HepG2 (cell line): ENCODE data around the gene PADI2. TPM values are rescaled to one million over a fixed set of nuclear protein-coding genes. Genes with fewer than 3 reads are reported as not detected.

Experiments
- ATAC-seq: fragments of 200-7000 bp; cut with Tn5 transposase; 3 replicates; pipeline ENCODE4 v1.9.1; 2020; ENCODE audit warnings: mild to moderate bottlenecking, moderate library complexity
- BruUV-seq: library from RNA; stranded (reverse); fragments of 400-500 nt; replicated peaks from 2 replicates; lab custom pipeline; 2021; lab: Mats Ljungman, UMichigan
- CTCF ChIA-PET: fragments of 300-600 bp; formaldehyde crosslinking; extraction: SDS; loops from one replicate; lab custom pipeline; 2021; ENCODE audit warnings: low total read pairs, inconsistent platforms, low intra/inter-chr PET ratio; lab: Yijun Ruan, JAX
- POLR2A ChIA-PET: fragments of 350-600 bp; sonication (Branson Sonifier 250); formaldehyde crosslinking; loops from one replicate; lab custom pipeline; 2020; ENCODE audit warnings: antibody characterized with exemption, inconsistent platforms; lab: Yijun Ruan, JAX
- DNase-seq: peaks from one replicate; pipeline ENCODE4 v3.0.0-alpha.2; 2015; ENCODE audit warnings: low spot score
- FAIRE-seq: peaks from 3 replicates; lab custom pipeline; 2011; peaks lifted over from hg19 to GRCh38; lab: Jason Lieb, UNC
- H2AFZ ChIP-seq: one replicate; pipeline ENCODE4 v1.6.1; 2011; ENCODE audit warnings: low read length, inconsistent platforms
- H3K27ac ChIP-seq: fragments of 300-600 bp; 3 replicates; pipeline ENCODE4 v1.8.0; 2011; ENCODE audit warnings: mixed run types, mild to moderate bottlenecking, mixed read lengths, low read length, inconsistent platforms; ENCODE audit not compliant: insufficient read depth; ENCODE audit errors: extremely low read length
- H3K27me3 ChIP-seq, 2 experiments: fragments of 200-600 bp in 1 of 2; 2 replicates in 1 of 2; 3 replicates in 1 of 2; pipeline versions ENCODE4 v1.6.0 to v1.8.0; 2011; ENCODE audit warnings: low read length in 2 of 2, mild to moderate bottlenecking in 2 of 2, moderate library complexity in 2 of 2, inconsistent platforms in 1 of 2; ENCODE audit not compliant: insufficient read depth in 2 of 2, control insufficient read depth in 1 of 2
- H3K36me3 ChIP-seq, 2 experiments: fragments of 200-600 bp in 1 of 2; replicated peaks in 1 of 2; 2 replicates in 1 of 2; 3 replicates in 1 of 2; pipeline versions ENCODE4 v1.5.1 to v1.8.0; 2011; ENCODE audit warnings: low read length in 2 of 2, inconsistent platforms in 1 of 2; ENCODE audit not compliant: insufficient read depth in 2 of 2, control insufficient read depth in 1 of 2
- H3K4me1 ChIP-seq: 2 replicates; pipeline ENCODE4 v1.5.1; 2012; ENCODE audit warnings: low read length, inconsistent platforms; ENCODE audit not compliant: insufficient read depth
- H3K4me2 ChIP-seq: 2 replicates; pipeline ENCODE4 v1.6.0; 2011; ENCODE audit warnings: low read depth, low read length, inconsistent platforms
- H3K4me3 ChIP-seq, 3 experiments: fragments of 200-600 bp in 1 of 3; sonication (generic), shearing (Covaris generic) in 1 of 3; replicated peaks in 1 of 3; 2 replicates each; pipeline ENCODE4 v1.5.1; 2011 to 2016; ENCODE audit warnings: low read length in 3 of 3, inconsistent platforms in 2 of 3, low read depth in 2 of 3, mild to moderate bottlenecking in 2 of 3, control low read depth in 1 of 3, mixed read lengths in 1 of 3; ENCODE audit not compliant: insufficient read depth in 1 of 3
- H3K79me2 ChIP-seq: one replicate; pipeline ENCODE4 v1.6.1; 2011; ENCODE audit warnings: low read length, inconsistent platforms; ENCODE audit not compliant: insufficient read depth
- H3K9ac ChIP-seq: 2 replicates; pipeline ENCODE4 v1.6.0; 2011; ENCODE audit warnings: mild to moderate bottlenecking, low read depth, low read length, inconsistent platforms; ENCODE audit not compliant: insufficient read depth
- H3K9me3 ChIP-seq: 2 replicates; pipeline ENCODE4 v1.5.1; 2012; ENCODE audit warnings: mild to moderate bottlenecking, low read length
- H4K20me1 ChIP-seq: 2 replicates; pipeline ENCODE4 v1.6.0; 2011; ENCODE audit warnings: inconsistent platforms, mild to moderate bottlenecking, low read length, moderate library complexity; ENCODE audit not compliant: insufficient read depth
- AGO1 ChIP-seq: fragments of 200-400 bp; formaldehyde crosslinking; IDR thresholded peaks from 2 replicates; pipeline ENCODE4 v1.6.1; 2017; ENCODE audit warnings: mild to moderate bottlenecking, low read depth, low read length, moderate library complexity; ENCODE audit not compliant: poor library complexity, severe bottlenecking
- ARNTL ChIP-seq: sonication (generic); formaldehyde crosslinking; IDR thresholded peaks from 2 replicates; pipeline ENCODE4 v1.4.0; 2020; ENCODE audit warnings: mild to moderate bottlenecking, missing genetic modification reagents
- CAMTA2 ChIP-seq: sonication (generic); formaldehyde crosslinking; IDR thresholded peaks from 2 replicates; pipeline ENCODE4 v1.4.0; 2020; ENCODE audit warnings: mild to moderate bottlenecking, missing genetic modification reagents, borderline replicate concordance
- HNF4A ChIP-seq: sonication (generic); formaldehyde crosslinking; IDR thresholded peaks from 2 replicates; pipeline ENCODE4 v1.4.0; 2020; ENCODE audit warnings: missing genetic modification reagents
- NRL ChIP-seq: sonication (generic); formaldehyde crosslinking; IDR thresholded peaks from 2 replicates; pipeline ENCODE4 v1.5.0; 2020; ENCODE audit warnings: missing genetic modification reagents, mild to moderate bottlenecking, moderate library complexity, borderline replicate concordance
- PAX8 ChIP-seq: sonication (generic); formaldehyde crosslinking; IDR thresholded peaks from 2 replicates; pipeline ENCODE4 v1.8.0; 2022; ENCODE audit warnings: mild to moderate bottlenecking, missing genetic modification reagents, borderline replicate concordance
- RARG ChIP-seq: sonication (generic); formaldehyde crosslinking; IDR thresholded peaks from 2 replicates; pipeline ENCODE4 v1.4.0; 2020; ENCODE audit warnings: low read depth, mild to moderate bottlenecking, missing genetic modification reagents
- RNF2 ChIP-seq: fragments of 450-650 bp; conservative IDR thresholded peaks from 2 replicates; pipeline ENCODE4 v1.6.1; 2016; ENCODE audit warnings: low read depth
- TOE1 ChIP-seq: sonication (generic); formaldehyde crosslinking; IDR thresholded peaks from 2 replicates; pipeline ENCODE4 v1.4.0; 2020; ENCODE audit warnings: mild to moderate bottlenecking, missing genetic modification reagents
- TRIM24 ChIP-seq: sonication (generic); formaldehyde crosslinking; IDR thresholded peaks from 2 replicates; pipeline ENCODE4 v1.8.0; 2022; ENCODE audit warnings: mild to moderate bottlenecking, missing genetic modification reagents
- WIZ ChIP-seq: sonication (generic); formaldehyde crosslinking; IDR thresholded peaks from 2 replicates; pipeline ENCODE4 v1.5.1; 2020; ENCODE audit warnings: mild to moderate bottlenecking, missing genetic modification reagents
- YEATS4 ChIP-seq: sonication (generic); formaldehyde crosslinking; IDR thresholded peaks from 2 replicates; pipeline ENCODE4 v1.4.0; 2020; ENCODE audit warnings: missing genetic modification reagents, borderline replicate concordance
- ZNF816 ChIP-seq: sonication (generic); formaldehyde crosslinking; IDR thresholded peaks from 2 replicates; pipeline ENCODE4 v1.8.0; 2022; ENCODE audit warnings: missing genetic modification reagents, mild to moderate bottlenecking, borderline replicate concordance
- WGBS: methylation state at CpG from one replicate; pipeline ENCODE4 v1.1.6; 2017; ENCODE audit warnings: low lambda C conversion rate; 5-methylcytosine and 5-hydroxymethylcytosine counted together
- in situ Hi-C: cut with HindIII; loops from 2 replicates; pipeline ENCODE4 v1.10.0; 2017; ENCODE audit warnings: low pct_unique_long_range_greater_than_20kb; ENCODE audit not compliant: extremely low pct_ligation_motif_present
- intact Hi-C: fragments of 100-400 bp; cut with micrococcal nuclease; formaldehyde crosslinking; loops from one replicate; pipeline ENCODE4 v1.10.0; 2022; ENCODE audit not compliant: unreplicated experiment
- polyA plus RNA-seq, 8 experiments: library from polyadenylated mRNA; depleted of rRNA in 3 of 8; stranded (reverse) in 7 of 8; unstranded in 1 of 8; fragments of >200 nt; fragmentation: Illumina TruSeq in 4 of 8; extraction: Trizol in 4 of 8; gene quantifications; 2 replicates each; pipeline versions ENCODE4 v1.2.1 to v1.2.3, GENCODE V29; 2011 to 2016; ENCODE audit warnings: low read depth in 4 of 8, missing spikeins in 1 of 8, mixed read lengths in 1 of 8; ENCODE audit not compliant: insufficient read depth in 1 of 8
- total RNA-seq, 5 experiments: library from RNA; depleted of rRNA; stranded (reverse); fragments of >200 nt; fragmentation: Illumina TruSeq; extraction: Trizol; gene quantifications; 2 replicates each; pipeline ENCODE4 v1.2.3, GENCODE V29; 2016; ENCODE audit warnings: low read depth in 1 of 5
- TF ChIP-seq, protein P1 (sequence below): sonication (generic); formaldehyde crosslinking; IDR thresholded peaks from 2 replicates; pipeline ENCODE4 v1.8.1; 2023; ENCODE audit warnings: mild to moderate bottlenecking, inconsistent platforms, moderate library complexity, missing genetic modification reagents, borderline replicate concordance
- TF ChIP-seq, protein P2 (sequence below): sonication (generic); formaldehyde crosslinking; IDR thresholded peaks from 2 replicates; pipeline ENCODE4 v1.5.1; 2020; ENCODE audit warnings: mild to moderate bottlenecking, missing genetic modification reagents, borderline replicate concordance
- TF ChIP-seq, protein P3 (sequence below): sonication (generic); formaldehyde crosslinking; IDR thresholded peaks from 2 replicates; pipeline ENCODE4 v1.4.0; 2020; ENCODE audit warnings: mild to moderate bottlenecking, missing genetic modification reagents
- TF ChIP-seq, protein P4 (sequence below): IDR thresholded peaks from 2 replicates; pipeline ENCODE4 v1.6.1; 2016; ENCODE audit warnings: control low read depth

Gene PADI2
- total and polyA plus RNA-seq, 2 of the 13 experiments (the other 11 are each of a cell fraction or from before 2014, with no cell fraction given): not detected

DNA sequence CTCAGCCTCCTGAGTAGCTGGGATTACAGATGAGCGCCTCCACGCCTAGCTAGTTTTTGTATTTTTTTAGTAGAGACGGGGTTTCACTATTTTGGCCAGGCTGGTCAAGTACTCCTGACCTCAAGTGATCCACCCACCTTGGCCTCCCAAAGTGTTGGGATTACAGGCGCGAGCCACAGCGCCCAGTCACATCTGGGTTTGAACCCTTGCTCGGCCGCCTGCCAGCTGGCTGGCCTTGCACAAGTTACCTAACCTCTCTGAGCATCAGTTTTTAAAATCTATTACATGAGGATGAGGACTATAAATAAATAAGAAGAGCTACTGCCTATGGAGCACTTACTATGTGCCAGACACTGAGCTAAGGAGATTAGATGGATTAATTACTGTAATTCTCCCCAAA lies 17.7 kb upstream of the PADI2 start:
- Histone ChIP-seq H3K36me3 (no peaks in the 10 kb centered on the region), H3K79me2 (no peaks in the 10 kb centered on the region), H3K4me2 (no peak overlapping the region), H2AFZ (no peak overlapping the region), H3K9me3 (no peaks in the 10 kb centered on the region), H3K9ac (no peak overlapping the region), H3K4me1 (peaks cover 7% of the 10 kb centered on the region; the same call in 1 of the 2 replicates), H4K20me1 (no peaks in the 10 kb centered on the region), H3K27me3 (peaks cover 0 to 4% of the 10 kb centered on the region in 2 experiments; a peak in 1 of 5 replicates), H3K27ac (no peak overlapping the region), H3K4me3 (no peak overlapping the region)
- BruUV-seq: no TSS peak
- ChIA-PET CTCF (no interaction called here), POLR2A (no interaction called here)
- ATAC-seq: no peak
- no peak for DNase-seq
- intact Hi-C loops (no loop called here), in situ Hi-C loops (no loop called here)
- 42% methylated on average over 8 of the region's 8 CpGs for WGBS
- no peak for FAIRE-seq
- TF ChIP-seq ARNTL (CRISPR knock-in tag) (no peak), AGO1 (no peak), NRL (CRISPR knock-in tag) (no peak), PAX8 (CRISPR knock-in tag) (no peak), YEATS4 (CRISPR knock-in tag) (no peak), TOE1 (CRISPR knock-in tag) (no peak), RARG (CRISPR knock-in tag) (no peak), HNF4A (CRISPR knock-in tag) (no peak), CAMTA2 (CRISPR knock-in tag) (no peak), TRIM24 (CRISPR knock-in tag) (no peak), ZNF816 (CRISPR knock-in tag) (no peak), WIZ (CRISPR knock-in tag) (no peak), RNF2 (no peak)
- TF ChIP-seq, protein P1, sequence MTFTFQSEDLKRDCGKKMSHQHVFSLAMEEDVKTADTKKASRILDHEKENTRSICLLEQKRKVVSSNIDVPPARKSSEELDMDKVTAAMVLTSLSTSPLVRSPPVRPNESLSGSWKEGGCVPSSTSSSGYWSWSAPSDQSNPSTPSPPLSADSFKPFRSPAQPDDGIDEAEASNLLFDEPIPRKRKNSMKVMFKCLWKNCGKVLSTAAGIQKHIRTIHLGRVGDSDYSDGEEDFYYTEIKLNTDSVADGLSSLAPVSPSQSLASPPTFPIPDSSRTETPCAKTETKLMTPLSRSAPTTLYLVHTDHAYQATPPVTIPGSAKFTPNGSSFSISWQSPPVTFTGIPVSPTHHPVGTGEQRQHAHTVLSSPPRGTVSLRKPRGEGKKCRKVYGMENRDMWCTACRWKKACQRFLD (CRISPR knock-in tag): no peak
- TF ChIP-seq, protein P2, sequence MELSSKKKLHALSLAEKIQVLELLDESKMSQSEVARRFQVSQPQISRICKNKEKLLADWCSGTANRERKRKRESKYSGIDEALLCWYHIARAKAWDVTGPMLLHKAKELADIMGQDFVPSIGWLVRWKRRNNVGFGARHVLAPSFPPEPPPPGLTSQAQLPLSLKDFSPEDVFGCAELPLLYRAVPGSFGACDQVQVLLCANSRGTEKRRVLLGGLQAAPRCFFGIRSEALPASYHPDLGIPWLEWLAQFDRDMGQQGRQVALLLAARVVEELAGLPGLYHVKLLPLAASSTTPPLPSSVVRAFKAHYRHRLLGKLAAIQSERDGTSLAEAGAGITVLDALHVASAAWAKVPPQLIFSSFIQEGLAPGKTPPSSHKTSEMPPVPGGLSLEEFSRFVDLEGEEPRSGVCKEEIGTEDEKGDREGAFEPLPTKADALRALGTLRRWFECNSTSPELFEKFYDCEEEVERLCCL: no peak
- TF ChIP-seq, protein P3, sequence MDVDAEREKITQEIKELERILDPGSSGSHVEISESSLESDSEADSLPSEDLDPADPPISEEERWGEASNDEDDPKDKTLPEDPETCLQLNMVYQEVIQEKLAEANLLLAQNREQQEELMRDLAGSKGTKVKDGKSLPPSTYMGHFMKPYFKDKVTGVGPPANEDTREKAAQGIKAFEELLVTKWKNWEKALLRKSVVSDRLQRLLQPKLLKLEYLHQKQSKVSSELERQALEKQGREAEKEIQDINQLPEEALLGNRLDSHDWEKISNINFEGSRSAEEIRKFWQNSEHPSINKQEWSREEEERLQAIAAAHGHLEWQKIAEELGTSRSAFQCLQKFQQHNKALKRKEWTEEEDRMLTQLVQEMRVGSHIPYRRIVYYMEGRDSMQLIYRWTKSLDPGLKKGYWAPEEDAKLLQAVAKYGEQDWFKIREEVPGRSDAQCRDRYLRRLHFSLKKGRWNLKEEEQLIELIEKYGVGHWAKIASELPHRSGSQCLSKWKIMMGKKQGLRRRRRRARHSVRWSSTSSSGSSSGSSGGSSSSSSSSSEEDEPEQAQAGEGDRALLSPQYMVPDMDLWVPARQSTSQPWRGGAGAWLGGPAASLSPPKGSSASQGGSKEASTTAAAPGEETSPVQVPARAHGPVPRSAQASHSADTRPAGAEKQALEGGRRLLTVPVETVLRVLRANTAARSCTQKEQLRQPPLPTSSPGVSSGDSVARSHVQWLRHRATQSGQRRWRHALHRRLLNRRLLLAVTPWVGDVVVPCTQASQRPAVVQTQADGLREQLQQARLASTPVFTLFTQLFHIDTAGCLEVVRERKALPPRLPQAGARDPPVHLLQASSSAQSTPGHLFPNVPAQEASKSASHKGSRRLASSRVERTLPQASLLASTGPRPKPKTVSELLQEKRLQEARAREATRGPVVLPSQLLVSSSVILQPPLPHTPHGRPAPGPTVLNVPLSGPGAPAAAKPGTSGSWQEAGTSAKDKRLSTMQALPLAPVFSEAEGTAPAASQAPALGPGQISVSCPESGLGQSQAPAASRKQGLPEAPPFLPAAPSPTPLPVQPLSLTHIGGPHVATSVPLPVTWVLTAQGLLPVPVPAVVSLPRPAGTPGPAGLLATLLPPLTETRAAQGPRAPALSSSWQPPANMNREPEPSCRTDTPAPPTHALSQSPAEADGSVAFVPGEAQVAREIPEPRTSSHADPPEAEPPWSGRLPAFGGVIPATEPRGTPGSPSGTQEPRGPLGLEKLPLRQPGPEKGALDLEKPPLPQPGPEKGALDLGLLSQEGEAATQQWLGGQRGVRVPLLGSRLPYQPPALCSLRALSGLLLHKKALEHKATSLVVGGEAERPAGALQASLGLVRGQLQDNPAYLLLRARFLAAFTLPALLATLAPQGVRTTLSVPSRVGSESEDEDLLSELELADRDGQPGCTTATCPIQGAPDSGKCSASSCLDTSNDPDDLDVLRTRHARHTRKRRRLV (CRISPR knock-in tag): no peak
- TF ChIP-seq, protein P4, sequence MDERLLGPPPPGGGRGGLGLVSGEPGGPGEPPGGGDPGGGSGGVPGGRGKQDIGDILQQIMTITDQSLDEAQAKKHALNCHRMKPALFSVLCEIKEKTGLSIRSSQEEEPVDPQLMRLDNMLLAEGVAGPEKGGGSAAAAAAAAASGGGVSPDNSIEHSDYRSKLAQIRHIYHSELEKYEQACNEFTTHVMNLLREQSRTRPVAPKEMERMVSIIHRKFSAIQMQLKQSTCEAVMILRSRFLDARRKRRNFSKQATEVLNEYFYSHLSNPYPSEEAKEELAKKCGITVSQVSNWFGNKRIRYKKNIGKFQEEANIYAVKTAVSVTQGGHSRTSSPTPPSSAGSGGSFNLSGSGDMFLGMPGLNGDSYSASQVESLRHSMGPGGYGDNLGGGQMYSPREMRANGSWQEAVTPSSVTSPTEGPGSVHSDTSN (CRISPR knock-in tag): no peak
